Uterus (tissue), 4 donors: ENCODE data around the gene NGRN. TPM values are rescaled to one million over a fixed set of nuclear protein-coding genes. Genes with fewer than 3 reads are reported as not detected.
"Not testable (repeated sequence)": the region's sequence is repeated elsewhere in the genome, so short reads cannot be mapped to it uniquely, and the experiment has no call there.

Experiments
- DNase-seq, 2 donors: peaks; one replicate each; pipeline ENCODE4 v3.0.0-alpha.2; 2019 to 2020
- H3K27ac ChIP-seq, 2 donors: fragments of 200-600 bp; sonication (generic); 1 replicate in 1 of 2; 2 replicates in 1 of 2; pipeline ENCODE4 v1.5.1; 2016 to 2018
- H3K27me3 ChIP-seq, 2 donors: fragments of 200-600 bp; sonication (generic); one replicate each; pipeline ENCODE4 v1.5.1; 2018 to 2019; ENCODE audit warnings: control low read depth in 1 of 2
- H3K36me3 ChIP-seq, 2 donors: fragments of 200-600 bp; sonication (generic); one replicate each; pipeline ENCODE4 v1.5.1; 2019; ENCODE audit warnings: control low read depth in 1 of 2
- H3K4me1 ChIP-seq, 2 donors: fragments of 200-600 bp; sonication (generic); one replicate each; pipeline ENCODE4 v1.5.1; 2018 to 2019; ENCODE audit warnings: control low read depth in 1 of 2
- H3K4me3 ChIP-seq, 2 donors: fragments of 200-600 bp; sonication (generic); 1 replicate in 1 of 2; 2 replicates in 1 of 2; pipeline ENCODE4 v1.5.1; 2018 to 2019; ENCODE audit warnings: mild to moderate bottlenecking in 1 of 2
- H3K9me3 ChIP-seq, 2 donors: fragments of 200-600 bp; sonication (generic); one replicate each; pipeline ENCODE4 v1.5.1; 2019; ENCODE audit warnings: control low read depth in 1 of 2
- POLR2A ChIP-seq, 2 donors: fragments of 450-650 bp; IDR thresholded peaks; one replicate each; pipeline ENCODE4 v1.6.1; 2016; ENCODE audit warnings: antibody characterized with exemption in 2 of 2, mild to moderate bottlenecking in 1 of 2, moderate library complexity in 1 of 2
- intact Hi-C: fragments of 100-400 bp; cut with DNase I; formaldehyde crosslinking; loops from one replicate; pipeline ENCODE4 v1.15.1; 2023; ENCODE audit warnings: low total_unique reads
- total RNA-seq, 4 donors: library from RNA; depleted of rRNA in 3 of 4; stranded (reverse); fragments of >200 nt in 3 of 4; gene quantifications; one replicate each; pipeline versions ENCODE4 v1.1.0 to v1.2.4, GENCODE V29; 2014 to 2023
- TF ChIP-seq, protein P1 (sequence below), 4 experiments: fragments of 200-600 bp in 2 of 4; fragments of 450-650 bp in 2 of 4; sonication (generic) in 2 of 4; IDR thresholded peaks; one replicate each; pipeline ENCODE4 v1.5.1; 2016 to 2019; ENCODE audit warnings: antibody characterized with exemption in 4 of 4, mild to moderate bottlenecking in 2 of 4, moderate library complexity in 1 of 4
- donor health status: DM: yes; HTN: yes; CAD: no.

The NGRN gene
- total RNA-seq, 4 donors from 2014 or later = 35.6 to 119 (median 69.4) TPM

DNA sequence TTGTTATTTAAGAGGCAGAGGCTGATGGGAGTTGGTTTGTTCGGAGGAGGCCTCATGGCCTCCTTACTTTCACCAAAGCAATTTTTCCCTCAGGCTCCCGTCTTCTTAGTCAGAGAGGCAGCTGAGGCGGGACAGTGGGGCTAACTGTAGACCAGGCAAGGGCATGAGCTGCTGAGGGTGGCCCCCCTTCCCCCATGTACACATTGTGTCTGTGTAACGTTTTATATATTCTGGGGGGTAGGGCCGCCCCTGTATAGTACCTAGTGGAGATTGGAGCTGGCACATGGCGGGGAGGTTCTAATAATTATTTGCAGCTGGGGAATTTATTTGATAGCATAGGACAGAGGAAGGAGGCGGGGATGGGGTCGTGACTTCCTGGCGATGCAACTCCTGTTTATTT is 35.1 kb downstream of the NGRN start:
- no peak for TF ChIP-seq POLR2A (IDR thresholded peaks at IDR 0.05)
- TF ChIP-seq, protein P1, sequence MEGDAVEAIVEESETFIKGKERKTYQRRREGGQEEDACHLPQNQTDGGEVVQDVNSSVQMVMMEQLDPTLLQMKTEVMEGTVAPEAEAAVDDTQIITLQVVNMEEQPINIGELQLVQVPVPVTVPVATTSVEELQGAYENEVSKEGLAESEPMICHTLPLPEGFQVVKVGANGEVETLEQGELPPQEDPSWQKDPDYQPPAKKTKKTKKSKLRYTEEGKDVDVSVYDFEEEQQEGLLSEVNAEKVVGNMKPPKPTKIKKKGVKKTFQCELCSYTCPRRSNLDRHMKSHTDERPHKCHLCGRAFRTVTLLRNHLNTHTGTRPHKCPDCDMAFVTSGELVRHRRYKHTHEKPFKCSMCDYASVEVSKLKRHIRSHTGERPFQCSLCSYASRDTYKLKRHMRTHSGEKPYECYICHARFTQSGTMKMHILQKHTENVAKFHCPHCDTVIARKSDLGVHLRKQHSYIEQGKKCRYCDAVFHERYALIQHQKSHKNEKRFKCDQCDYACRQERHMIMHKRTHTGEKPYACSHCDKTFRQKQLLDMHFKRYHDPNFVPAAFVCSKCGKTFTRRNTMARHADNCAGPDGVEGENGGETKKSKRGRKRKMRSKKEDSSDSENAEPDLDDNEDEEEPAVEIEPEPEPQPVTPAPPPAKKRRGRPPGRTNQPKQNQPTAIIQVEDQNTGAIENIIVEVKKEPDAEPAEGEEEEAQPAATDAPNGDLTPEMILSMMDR (IDR thresholded peaks at IDR 0.05) = no peak
- peak overlapping the region in 1 of 2 donors; percentile 33 for H3K27ac ChIP-seq
- H3K4me1 ChIP-seq = no peaks in the 10 kb centered on the region
- no peaks in the 10 kb centered on the region for H3K36me3 ChIP-seq
- DNase-seq = no peak
- H3K27me3 ChIP-seq = no peaks in the 10 kb centered on the region
- H3K9me3 ChIP-seq = no peaks in the 10 kb centered on the region
- no peak overlapping the region for H3K4me3 ChIP-seq
- intact Hi-C loops = no loop called here

DNA sequence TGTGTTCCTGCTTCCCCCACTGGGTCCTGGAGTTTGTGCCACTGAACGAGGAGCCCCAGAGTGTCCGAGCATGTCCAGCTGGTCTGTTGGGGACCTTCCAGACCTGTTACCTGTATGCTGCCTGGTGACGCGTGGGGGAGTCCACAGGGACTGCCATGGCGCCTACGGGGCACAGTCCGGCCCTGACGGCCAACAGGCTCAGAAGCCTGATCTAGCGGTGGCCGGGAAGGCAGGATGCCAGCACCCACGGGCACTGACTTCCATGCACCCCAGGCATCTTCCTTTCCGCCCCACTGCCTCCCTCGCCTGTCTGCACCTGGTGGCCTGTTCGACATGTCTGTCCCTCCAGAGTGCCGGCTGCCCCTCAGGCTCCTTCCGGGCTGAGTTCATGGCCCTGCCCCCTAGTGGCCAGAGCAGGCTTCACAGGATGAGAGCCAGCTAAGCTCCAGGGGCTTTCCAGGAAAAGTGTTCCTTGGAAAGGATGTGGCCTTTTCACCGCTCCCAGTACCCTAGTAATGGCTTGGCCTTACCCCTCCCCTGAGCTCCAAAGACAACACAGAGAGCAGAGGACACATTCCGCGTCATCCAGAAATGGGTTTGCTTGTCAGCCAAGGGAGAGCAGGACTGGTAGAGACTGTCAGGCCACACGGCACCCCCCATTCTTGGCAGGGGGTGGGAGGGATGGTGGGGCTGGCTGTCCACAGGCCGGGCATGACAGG is 35.7 kb downstream of the NGRN start:
- Histone ChIP-seq H3K9me3 (no peaks in the 10 kb centered on the region), H3K27ac (peak overlapping the region; percentile 1 to 37), H3K36me3 (no peaks in the 10 kb centered on the region), H3K4me1 (no peaks in the 10 kb centered on the region), H3K27me3 (no peaks in the 10 kb centered on the region), H3K4me3 (no peak overlapping the region)
- DNase-seq = peak; percentile 43 to 56
- TF ChIP-seq, protein P1 (IDR thresholded peaks at IDR 0.05) = peak; percentile 10 to 68 (median 42)
- no peak for TF ChIP-seq POLR2A (IDR thresholded peaks at IDR 0.05)
- intact Hi-C loops = no loop called here

- Histone ChIP-seq H3K36me3 (no peaks in the 10 kb centered on the region), H3K4me3 (no peak overlapping the region), H3K9me3 (no peaks in the 10 kb centered on the region), H3K27ac (peak overlapping the region in 1 of 2 donors; percentile 37), H3K4me1 (no peaks in the 10 kb centered on the region), H3K27me3 (no peaks in the 10 kb centered on the region)
- intact Hi-C loops = no loop called here
- TF ChIP-seq POLR2A (IDR thresholded peaks at IDR 0.05) = no peak
- TF ChIP-seq, protein P1 (IDR thresholded peaks at IDR 0.05) = no peak
- no peak for DNase-seq
Observed at GRCh38 chr15:90301707-90302300, 36.3 kb downstream of the NGRN start.

- DNase-seq, H3K27ac ChIP-seq, H3K27me3 ChIP-seq, H3K4me3 ChIP-seq, intact Hi-C loops, H3K4me1 ChIP-seq, H3K36me3 ChIP-seq, H3K9me3 ChIP-seq: not testable (repeated sequence)
Observed at GRCh38 chr15:90305355-90305754, 39.9 kb downstream of the NGRN start.

GRCh38 chr15:90305932-90306331 is 40.5 kb downstream of the NGRN start:
- peak overlapping the region; percentile 62 to 67 for H3K27ac ChIP-seq
- no peak for DNase-seq
- no peaks in the 10 kb centered on the region for H3K9me3 ChIP-seq
- H3K27me3 ChIP-seq = no peaks in the 10 kb centered on the region
- TF ChIP-seq, protein P1 (IDR thresholded peaks at IDR 0.05) = no peak
- TF ChIP-seq POLR2A (IDR thresholded peaks at IDR 0.05) = no peak
- intact Hi-C loops = no loop called here
- H3K4me3 ChIP-seq = no peak overlapping the region
- no peaks in the 10 kb centered on the region for H3K4me1 ChIP-seq
- no peaks in the 10 kb centered on the region for H3K36me3 ChIP-seq
